Caco-2 (cell line): ENCODE results near the gene MFSD6. TPM values are rescaled to one million over a fixed set of nuclear protein-coding genes. Genes with fewer than 3 reads are reported as not detected.

Experiments used
- BruUV-seq: library from RNA; stranded (reverse); fragments of 400-500 nt; replicated peaks from 2 replicates; lab custom pipeline; 2021; lab: Mats Ljungman, UMichigan
- CTCF ChIA-PET: fragments of 300-600 bp; sonication (Branson Sonifier 250); formaldehyde crosslinking; loops from one replicate; lab custom pipeline; 2022; ENCODE audit warnings: antibody characterized with exemption; lab: Charles Lee
- POLR2A ChIA-PET: fragments of 300-600 bp; sonication (Branson Sonifier 250); formaldehyde crosslinking; loops from one replicate; lab custom pipeline; 2022; ENCODE audit warnings: antibody characterized with exemption; lab: Charles Lee
- DNase-seq, 2 experiments: peaks; one replicate each; pipeline versions ENCODE4 v3.0.0 to v3.0.0-alpha.2; 2020 to 2022
- H3K27me3 ChIP-seq: replicated peaks from 2 replicates; pipeline ENCODE4 v1.6.0; 2011; ENCODE audit warnings: low read length; ENCODE audit not compliant: control insufficient read depth, insufficient read depth
- H3K36me3 ChIP-seq: 2 replicates; pipeline ENCODE4 v1.5.1; 2011; ENCODE audit warnings: low read length; ENCODE audit not compliant: control insufficient read depth, insufficient read depth
- H3K4me1 ChIP-seq: fragments of 250-450 bp; sonication (Bioruptor Pico); 2 replicates; pipeline ENCODE4 v1.5.1; 2020; ENCODE audit warnings: mild to moderate bottlenecking
- H3K4me3 ChIP-seq: 2 replicates; pipeline ENCODE4 v1.5.1; 2011; ENCODE audit warnings: low read depth, mild to moderate bottlenecking, control low read depth, low read length
- H3K9me3 ChIP-seq: fragments of 250-450 bp; sonication (Bioruptor Pico); 2 replicates; pipeline ENCODE4 v1.5.1; 2020; ENCODE audit warnings: mild to moderate bottlenecking, moderate library complexity
- H3K27ac Mint-ChIP-seq: one replicate; pipeline ENCODE4 v1.8.0; 2022; ENCODE audit warnings: mixed read lengths; ENCODE audit not compliant: unreplicated experiment
- H3K27me3 Mint-ChIP-seq: one replicate; pipeline ENCODE4 v1.8.0; 2022; ENCODE audit warnings: mixed read lengths; ENCODE audit not compliant: insufficient read depth, unreplicated experiment
- H3K36me3 Mint-ChIP-seq: one replicate; pipeline ENCODE4 v1.8.0; 2022; ENCODE audit warnings: mild to moderate bottlenecking, mixed read lengths; ENCODE audit not compliant: insufficient read depth, unreplicated experiment
- H3K4me1 Mint-ChIP-seq: one replicate; pipeline ENCODE4 v1.8.0; 2022; ENCODE audit warnings: low read depth, mixed read lengths; ENCODE audit not compliant: unreplicated experiment
- H3K4me3 Mint-ChIP-seq: one replicate; pipeline ENCODE4 v1.8.0; 2022; ENCODE audit warnings: mild to moderate bottlenecking, moderate library complexity, mixed read lengths; ENCODE audit not compliant: unreplicated experiment
- H3K9me3 Mint-ChIP-seq: one replicate; pipeline ENCODE4 v1.8.0; 2022; ENCODE audit warnings: mixed read lengths; ENCODE audit not compliant: unreplicated experiment
- intact Hi-C: fragments of 100-400 bp; cut with micrococcal nuclease; formaldehyde crosslinking; loops from one replicate; pipeline ENCODE4 v1.10.0; 2022; ENCODE audit not compliant: unreplicated experiment
- total RNA-seq: library from RNA; stranded (reverse); gene quantifications from 2 replicates; pipeline ENCODE4 v1.2.3, GENCODE V29; 2022
- TF ChIP-seq, protein P1 (sequence below), 2 experiments: fragments of 200-600 bp in 1 of 2; IDR thresholded peaks; 1 replicate in 1 of 2; 2 replicates in 1 of 2; pipeline versions ENCODE4 v1.5.1 to v1.8.0; 2011 to 2022; ENCODE audit warnings: antibody characterized with exemption in 1 of 2, control low read depth in 1 of 2, inconsistent platforms in 1 of 2, low read depth in 1 of 2, low read length in 1 of 2, mild to moderate bottlenecking in 1 of 2, moderate library complexity in 1 of 2; ENCODE audit not compliant: insufficient read depth in 1 of 2, severe bottlenecking in 1 of 2, unreplicated experiment in 1 of 2

The MFSD6 gene
- total RNA-seq, 1 experiment from 2014 or later = 11.1 TPM

DNA sequence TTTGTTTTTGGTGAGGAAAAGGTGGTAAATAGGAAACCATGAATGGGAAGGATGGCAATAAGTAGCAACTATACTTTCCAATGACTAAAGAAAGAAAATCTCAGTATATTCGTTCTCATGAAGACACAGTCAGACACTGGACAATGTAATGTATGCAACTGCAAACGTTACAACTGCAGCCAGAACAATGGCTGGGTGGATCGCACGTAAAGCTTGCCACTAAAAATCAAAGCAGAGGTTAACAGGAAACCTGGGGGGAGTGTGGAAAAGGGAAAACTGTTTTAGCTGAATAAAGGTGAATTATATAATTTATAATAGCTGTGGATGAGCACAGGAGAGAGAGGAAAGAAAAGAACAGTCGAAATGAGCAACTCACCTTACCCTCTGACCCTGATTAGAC lies 93.1 kb downstream of the MFSD6 start:
- Mint-ChIP-seq H3K36me3 (no peaks in the 10 kb centered on the region), H3K27ac (no peak overlapping the region), H3K4me1 (peaks cover 8% of the 10 kb centered on the region), H3K9me3 (no peaks in the 10 kb centered on the region), H3K4me3 (no peak overlapping the region), H3K27me3 (no peaks in the 10 kb centered on the region)
- POLR2A ChIA-PET = no interaction called here
- H3K9me3 ChIP-seq = no peaks in the 10 kb centered on the region
- CTCF ChIA-PET = no interaction called here
- H3K27me3 ChIP-seq = no peaks in the 10 kb centered on the region
- TF ChIP-seq, protein P1, sequence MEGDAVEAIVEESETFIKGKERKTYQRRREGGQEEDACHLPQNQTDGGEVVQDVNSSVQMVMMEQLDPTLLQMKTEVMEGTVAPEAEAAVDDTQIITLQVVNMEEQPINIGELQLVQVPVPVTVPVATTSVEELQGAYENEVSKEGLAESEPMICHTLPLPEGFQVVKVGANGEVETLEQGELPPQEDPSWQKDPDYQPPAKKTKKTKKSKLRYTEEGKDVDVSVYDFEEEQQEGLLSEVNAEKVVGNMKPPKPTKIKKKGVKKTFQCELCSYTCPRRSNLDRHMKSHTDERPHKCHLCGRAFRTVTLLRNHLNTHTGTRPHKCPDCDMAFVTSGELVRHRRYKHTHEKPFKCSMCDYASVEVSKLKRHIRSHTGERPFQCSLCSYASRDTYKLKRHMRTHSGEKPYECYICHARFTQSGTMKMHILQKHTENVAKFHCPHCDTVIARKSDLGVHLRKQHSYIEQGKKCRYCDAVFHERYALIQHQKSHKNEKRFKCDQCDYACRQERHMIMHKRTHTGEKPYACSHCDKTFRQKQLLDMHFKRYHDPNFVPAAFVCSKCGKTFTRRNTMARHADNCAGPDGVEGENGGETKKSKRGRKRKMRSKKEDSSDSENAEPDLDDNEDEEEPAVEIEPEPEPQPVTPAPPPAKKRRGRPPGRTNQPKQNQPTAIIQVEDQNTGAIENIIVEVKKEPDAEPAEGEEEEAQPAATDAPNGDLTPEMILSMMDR (IDR thresholded peaks at IDR 0.05; ENCODE audit: insufficient read depth in 1 of 2, low read depth in 1 of 2, low read length in 1 of 2, severe bottlenecking in 1 of 2, unreplicated experiment in 1 of 2) = no peak
- no peak overlapping the region for H3K4me3 ChIP-seq
- no peak for DNase-seq
- H3K4me1 ChIP-seq = peaks cover 6% of the 10 kb centered on the region
- intact Hi-C loops = no loop called here
- no TSS peak for BruUV-seq
- no peaks in the 10 kb centered on the region for H3K36me3 ChIP-seq

DNA sequence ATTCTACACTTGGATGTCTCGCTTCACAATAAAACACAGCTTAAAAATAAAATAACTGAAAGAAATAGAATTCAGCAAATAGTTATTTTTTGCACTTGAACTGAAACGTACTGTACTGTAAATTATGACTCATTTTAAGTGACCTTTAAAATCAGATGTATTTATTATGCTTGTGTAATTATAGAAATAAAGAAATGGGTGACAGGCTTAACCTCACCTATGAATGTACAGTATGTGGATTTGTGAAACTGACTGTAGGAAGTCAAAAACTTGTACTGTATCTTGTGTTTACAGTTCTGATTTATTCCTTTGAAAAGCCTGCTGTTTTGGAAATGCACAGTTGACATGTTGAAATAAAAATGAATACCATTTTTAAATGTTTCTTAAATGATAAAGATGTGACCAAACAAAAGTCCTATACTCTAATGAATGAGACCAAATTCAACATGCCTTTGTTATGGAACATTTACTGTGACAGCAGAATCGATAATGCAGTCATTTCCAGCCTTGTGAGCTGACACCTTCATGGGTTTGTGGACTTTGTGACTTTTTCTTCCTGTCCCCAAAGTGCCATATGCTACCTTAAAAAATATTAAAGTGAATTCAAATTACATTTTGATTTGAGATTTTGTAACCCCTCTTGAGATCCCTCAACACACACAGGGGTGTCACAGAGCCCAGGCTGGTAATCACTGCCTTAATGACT lies 93.7 kb downstream of the MFSD6 start:
- Histone ChIP-seq H3K4me1 (peaks cover 6% of the 10 kb centered on the region), H3K36me3 (no peaks in the 10 kb centered on the region), H3K9me3 (no peaks in the 10 kb centered on the region), H3K4me3 (no peak overlapping the region), H3K27me3 (no peaks in the 10 kb centered on the region)
- DNase-seq = no peak
- Mint-ChIP-seq H3K9me3 (no peaks in the 10 kb centered on the region), H3K27ac (no peak overlapping the region), H3K27me3 (no peaks in the 10 kb centered on the region), H3K4me1 (peaks cover 8% of the 10 kb centered on the region), H3K4me3 (no peak overlapping the region), H3K36me3 (no peaks in the 10 kb centered on the region)
- ChIA-PET CTCF (no interaction called here), POLR2A (no interaction called here)
- intact Hi-C loops = no loop called here
- TF ChIP-seq, protein P1 (IDR thresholded peaks at IDR 0.05; ENCODE audit: insufficient read depth in 1 of 2, low read depth in 1 of 2, low read length in 1 of 2, severe bottlenecking in 1 of 2, unreplicated experiment in 1 of 2) = no peak
- BruUV-seq = no TSS peak

DNA sequence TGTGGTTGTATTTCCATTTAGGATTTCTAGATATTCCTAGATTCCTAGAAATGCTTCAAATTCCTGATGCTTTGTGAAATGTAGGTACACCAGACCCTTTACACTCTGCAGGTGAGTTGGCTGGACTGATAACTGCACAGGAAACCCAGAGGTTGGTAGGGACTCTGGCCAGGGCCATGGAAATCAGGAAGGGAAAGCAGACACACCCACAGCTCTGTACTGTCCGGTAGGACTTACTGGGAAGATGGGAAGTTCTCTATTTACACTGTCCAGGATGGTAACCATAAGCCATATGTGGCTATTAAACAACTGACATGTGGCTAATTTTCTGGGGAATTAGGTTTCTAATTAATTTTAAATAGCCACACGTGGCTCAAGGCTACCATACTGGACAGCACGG lies 94.9 kb downstream of the MFSD6 start:
- CTCF ChIA-PET = no interaction called here
- H3K4me1 ChIP-seq = no peaks in the 10 kb centered on the region
- intact Hi-C loops = no loop called here
- no peak for DNase-seq
- Mint-ChIP-seq H3K9me3 (no peaks in the 10 kb centered on the region), H3K4me1 (peaks cover 8% of the 10 kb centered on the region), H3K27me3 (no peaks in the 10 kb centered on the region), H3K27ac (no peak overlapping the region), H3K4me3 (no peak overlapping the region), H3K36me3 (no peaks in the 10 kb centered on the region)
- TF ChIP-seq, protein P1 (IDR thresholded peaks at IDR 0.05; ENCODE audit: insufficient read depth in 1 of 2, low read depth in 1 of 2, low read length in 1 of 2, severe bottlenecking in 1 of 2, unreplicated experiment in 1 of 2) = no peak
- H3K9me3 ChIP-seq = no peaks in the 10 kb centered on the region
- no TSS peak for BruUV-seq
- no peaks in the 10 kb centered on the region for H3K27me3 ChIP-seq
- POLR2A ChIA-PET = no interaction called here
- no peak overlapping the region for H3K4me3 ChIP-seq
- no peaks in the 10 kb centered on the region for H3K36me3 ChIP-seq
